GM15510 (cell line): Measurements from ENCODE around the gene LDHD.

Source experiments
- POLR2A ChIP-seq: IDR thresholded peaks from 3 replicates; pipeline ENCODE4 v1.6.1; 2011; ENCODE audit warnings: borderline replicate concordance; ENCODE audit not compliant: insufficient read length; ENCODE audit errors: extremely low read depth

Gene LDHD

GRCh38 chr16:75121949-75122568, 5.5 kb upstream of the LDHD start:
- no peak for TF ChIP-seq POLR2A

- TF ChIP-seq POLR2A, result no peak
Measured at GRCh38 chr16:75120253-75120652, 3.7 kb upstream of the LDHD start.

- TF ChIP-seq POLR2A, result no peak
Measured at GRCh38 chr16:75118943-75119539, 2.5 kb upstream of the LDHD start.

GRCh38 chr16:75116911-75117245, 298 bp upstream of the LDHD start:
- TF ChIP-seq POLR2A, result no peak

GRCh38 chr16:75114946-75115825, 1.4 kb downstream of the LDHD start:
- no peak for TF ChIP-seq POLR2A

GRCh38 chr16:75114179-75114945, 2.2 kb downstream of the LDHD start:
- TF ChIP-seq POLR2A, result no peak

GRCh38 chr16:75113541-75114121, 2.9 kb downstream of the LDHD start:
- TF ChIP-seq POLR2A, result no peak

DNA sequence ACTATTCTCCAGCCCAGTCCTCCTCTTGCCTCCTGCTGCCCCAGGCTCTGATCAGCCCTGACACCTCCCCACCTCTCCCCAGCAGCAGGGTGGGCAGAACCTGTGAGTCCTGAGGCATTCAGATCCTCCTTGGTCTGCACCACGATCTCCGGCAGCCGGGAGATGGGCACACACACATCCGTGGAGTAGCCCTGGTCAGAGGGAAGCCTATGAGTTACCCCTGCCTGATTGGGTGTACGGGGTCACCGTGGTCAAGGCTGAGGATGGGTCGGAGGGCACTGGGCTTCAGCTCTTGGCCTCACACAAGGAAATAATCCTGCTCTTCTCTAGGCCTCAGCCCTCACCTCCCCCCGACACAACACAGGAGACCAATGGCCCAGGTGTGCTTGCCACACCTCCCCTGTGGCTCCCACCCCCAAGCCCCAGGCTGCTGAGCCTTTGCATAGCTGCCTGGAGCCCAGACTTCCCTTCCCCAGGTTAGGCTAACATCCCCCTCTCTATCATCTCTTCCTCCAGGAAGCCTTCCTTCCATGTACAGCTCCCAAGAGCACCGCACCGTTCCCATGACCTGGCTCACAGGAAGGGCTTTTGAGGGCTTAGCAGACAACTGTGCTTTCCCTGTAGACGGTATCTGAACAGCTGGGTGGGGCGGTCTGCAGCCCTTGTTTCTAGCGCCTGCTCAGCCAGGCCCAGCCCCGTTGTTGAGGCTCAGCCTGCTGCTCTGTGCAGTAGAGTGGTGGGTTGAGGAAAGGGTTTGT, 3.7 kb downstream of the LDHD start:
- TF ChIP-seq POLR2A, result no peak

DNA sequence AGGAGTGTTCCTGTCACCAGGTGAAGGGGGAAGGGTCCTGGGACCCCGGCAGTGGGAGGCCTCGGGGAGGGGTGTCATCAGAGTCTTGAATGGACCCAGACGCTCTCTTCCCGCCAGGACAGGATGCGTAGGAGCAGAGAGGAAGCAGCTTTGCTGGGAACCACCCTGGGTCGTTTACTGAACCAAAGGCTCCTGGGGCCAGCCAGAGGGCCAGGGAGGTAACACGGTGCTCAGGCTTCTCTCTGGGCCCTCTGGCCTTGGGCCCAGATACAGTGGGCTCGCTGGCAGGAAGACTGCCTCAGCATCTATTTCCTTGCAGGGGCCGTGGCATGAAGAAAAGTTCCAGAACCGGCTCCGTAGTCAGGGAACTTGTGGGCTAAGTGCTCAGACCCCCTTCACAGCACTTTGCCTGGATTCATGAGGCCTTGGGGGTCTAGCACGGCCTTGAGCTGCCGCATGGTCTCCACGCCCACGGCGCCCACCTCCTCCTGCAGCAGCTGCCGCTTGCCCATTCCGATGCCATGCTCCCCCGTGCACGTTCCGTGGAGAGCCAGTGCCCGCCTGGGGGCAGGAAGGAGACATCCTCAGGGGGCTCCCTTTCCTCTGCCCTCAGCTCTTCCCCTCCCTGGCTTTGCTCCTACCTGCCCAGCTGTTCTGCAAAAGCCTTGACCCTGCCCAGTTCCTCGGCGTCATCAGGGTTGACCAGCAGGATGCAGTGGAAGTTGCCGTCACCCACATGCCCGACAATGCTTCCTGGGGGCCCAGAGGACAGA, 4.4 kb downstream of the LDHD start:
- no peak for TF ChIP-seq POLR2A

GRCh38 chr16:75111514-75111940, 5.1 kb downstream of the LDHD start:
- no peak for TF ChIP-seq POLR2A

GRCh38 chr16:75110637-75111513, 5.7 kb downstream of the LDHD start:
- no peak for TF ChIP-seq POLR2A

DNA sequence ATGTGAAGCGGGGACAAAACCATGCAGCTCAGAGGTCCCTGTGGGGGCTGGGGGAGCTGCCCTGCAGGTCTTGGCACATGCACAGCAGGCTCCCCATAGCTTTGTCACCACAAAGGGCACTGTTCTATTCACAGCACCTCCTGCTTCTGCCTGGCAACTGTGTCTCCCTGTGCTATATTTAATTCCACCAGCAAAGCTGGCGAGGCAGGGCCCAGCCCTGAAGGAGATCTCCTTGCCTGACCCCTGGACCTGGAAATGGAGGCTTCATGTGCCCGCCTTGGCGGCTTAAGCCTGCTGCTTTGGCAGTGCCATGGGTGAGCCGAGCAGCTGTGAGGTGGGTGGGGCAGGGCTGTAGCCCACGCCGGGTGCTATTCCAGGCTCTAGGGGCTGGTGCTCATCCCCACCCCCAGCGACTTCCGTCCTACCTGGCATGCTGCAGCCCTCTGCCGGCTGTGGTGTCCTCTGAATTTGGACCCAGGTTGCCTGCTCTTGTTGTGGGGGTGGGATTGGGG, 6.8 kb downstream of the LDHD start:
- no peak for TF ChIP-seq POLR2A
